ENCODE results near the gene COL27A1.

COL27A1 gene

GRCh38 chr9:114207845-114208244 is 52.5 kb downstream of the COL27A1 start:
- DNase-seq = no peak

DNA sequence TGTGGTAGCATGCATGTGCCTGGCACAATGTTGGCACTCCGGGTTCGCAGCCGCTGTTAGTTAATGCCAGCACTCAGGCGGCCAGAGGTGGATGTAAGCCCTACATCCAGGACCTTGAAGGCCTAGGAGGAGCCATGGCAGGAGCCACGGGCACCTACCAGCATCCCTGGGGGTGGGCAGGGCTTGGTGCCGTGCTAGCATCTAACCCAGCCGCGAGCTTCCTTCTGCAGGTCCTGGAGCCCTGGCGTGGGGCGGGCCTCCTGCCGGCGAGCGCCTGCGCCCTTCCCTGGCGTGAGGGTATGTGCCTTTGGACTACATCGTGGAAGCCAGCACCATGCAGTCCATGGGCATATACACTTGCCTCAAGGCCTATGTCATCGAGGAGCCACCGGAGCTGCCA is 53.8 kb downstream of the COL27A1 start:
- DNase-seq = no peak

GRCh38 chr9:114210136-114210535 is 54.8 kb downstream of the COL27A1 start:
- DNase-seq = no peak

- no peak for DNase-seq
Observed at GRCh38 chr9:114210691-114211276, 55.4 kb downstream of the COL27A1 start.

DNA sequence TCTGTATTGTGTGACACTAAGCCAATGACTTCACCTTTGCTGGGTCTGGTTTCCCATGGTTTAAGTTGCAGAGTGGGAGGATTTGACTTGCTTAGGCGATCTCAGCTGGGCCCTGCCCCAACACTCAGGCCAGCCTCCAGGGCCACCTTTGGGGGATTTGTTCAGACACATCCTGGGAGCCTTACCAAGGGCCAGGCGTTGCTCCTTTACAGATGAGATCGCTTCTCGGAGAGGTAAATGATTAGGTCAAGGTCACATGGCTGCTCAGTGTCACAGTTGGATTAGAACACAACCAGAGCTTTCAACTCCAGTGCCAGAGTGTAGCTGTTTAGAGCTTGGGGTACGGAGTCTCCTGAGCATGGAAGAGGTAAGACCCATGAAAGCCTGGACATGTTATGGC is 57.5 kb downstream of the COL27A1 start:
- DNase-seq = no peak

DNA sequence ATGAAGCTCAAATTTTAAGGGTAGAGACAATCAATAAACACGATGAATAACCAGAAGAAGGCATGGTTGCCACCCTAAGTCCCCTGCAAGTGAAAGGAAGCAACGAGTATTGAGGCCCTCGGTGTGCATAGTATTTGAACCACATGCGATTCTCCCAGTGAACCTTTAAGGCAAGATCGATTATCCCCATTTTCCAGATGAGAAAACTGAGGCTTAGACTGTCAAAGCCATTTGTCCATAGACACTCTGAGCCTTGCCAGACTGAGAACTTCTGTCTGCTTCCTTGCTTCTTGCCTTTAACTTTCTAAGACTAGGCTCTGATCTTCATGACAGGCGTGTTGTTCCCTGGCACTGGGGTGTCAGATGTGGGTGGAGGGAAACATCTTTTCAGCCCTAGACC is 58.2 kb downstream of the COL27A1 start:
- DNase-seq = no peak

DNA sequence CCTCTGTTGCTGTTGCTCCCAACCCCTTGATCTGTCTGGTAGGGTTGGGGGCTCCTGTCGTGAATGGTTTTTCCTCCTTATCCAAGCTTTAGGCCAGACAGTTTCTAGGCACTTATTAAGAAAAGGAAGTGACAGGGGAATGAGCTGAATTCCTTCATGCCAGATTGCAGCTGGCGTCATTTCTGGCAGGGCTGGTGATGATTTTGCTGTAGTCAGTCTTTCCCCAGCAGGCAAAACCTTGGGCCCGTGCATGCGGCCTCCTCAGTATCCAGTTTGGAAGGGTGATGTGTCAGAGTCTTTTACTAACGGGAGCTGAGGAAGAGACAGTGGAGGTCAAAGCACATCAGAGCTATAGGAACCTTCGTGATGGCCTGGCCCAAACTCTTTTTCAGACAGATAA is 58.8 kb downstream of the COL27A1 start:
- DNase-seq = no peak

- DNase-seq = no peak
Observed at GRCh38 chr9:114214686-114215414, 59.5 kb downstream of the COL27A1 start.

DNA sequence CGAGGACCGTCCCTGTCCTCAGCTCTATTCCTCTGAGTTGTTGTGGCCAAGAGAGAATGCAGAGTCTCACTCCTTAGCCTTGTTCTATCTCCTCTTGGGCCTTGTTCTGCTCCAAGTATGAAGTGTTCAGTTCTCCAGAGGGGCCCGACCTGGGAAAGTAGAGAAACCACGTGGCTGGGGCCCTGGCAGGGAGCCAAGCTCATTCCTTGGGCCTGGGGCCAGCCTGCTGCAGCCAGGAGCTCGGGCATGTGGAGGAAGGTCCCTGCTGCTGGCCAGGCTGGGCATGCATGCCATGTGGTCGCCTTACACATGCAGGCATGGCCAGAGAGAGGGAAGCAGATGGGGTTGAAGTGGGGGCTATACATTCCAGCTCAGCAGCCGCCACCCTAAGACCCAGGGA is 60.7 kb downstream of the COL27A1 start:
- no peak for DNase-seq

- DNase-seq = no peak
Observed at GRCh38 chr9:114216976-114217375, 61.6 kb downstream of the COL27A1 start.

DNA sequence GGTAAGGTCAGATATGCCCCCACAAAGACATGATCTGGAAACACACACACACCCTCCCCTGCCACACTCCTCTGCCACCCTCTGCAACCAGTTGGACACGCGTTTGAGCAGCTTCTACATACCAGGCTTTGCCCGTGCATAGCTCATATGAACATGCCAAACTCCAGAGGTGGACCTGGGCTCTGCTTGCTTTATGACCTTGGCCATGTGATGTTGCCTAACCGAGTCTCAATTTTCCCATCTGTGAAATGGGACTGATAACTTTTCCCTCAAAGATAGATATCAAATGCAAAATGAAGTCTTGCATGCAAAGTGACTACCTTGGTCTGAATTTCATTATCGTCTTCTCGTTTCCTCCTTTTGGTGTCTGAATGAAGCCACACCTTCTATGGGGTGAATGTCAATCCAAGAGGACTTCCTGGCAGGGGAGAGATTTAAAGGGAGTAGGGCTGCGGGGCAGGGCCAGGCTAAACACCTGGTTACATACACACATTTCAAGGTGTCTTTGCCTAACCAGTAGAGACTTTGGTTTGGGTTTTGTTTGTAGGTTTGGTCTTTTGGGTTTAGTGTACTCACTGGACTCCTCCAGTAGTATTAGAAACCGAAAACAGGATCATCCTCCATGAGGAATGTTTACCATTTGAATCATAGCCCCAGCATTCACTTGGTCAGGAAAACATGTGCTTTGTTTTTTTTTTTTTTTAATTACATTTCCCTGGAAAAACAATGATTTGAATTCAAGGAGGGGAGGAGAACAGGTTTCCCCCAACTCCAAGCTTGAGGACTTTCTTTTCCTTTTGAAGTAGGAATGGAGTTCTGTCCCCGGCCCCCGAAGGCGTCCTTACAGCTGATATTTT is 63.2 kb downstream of the COL27A1 start:
- no peak for DNase-seq

DNA sequence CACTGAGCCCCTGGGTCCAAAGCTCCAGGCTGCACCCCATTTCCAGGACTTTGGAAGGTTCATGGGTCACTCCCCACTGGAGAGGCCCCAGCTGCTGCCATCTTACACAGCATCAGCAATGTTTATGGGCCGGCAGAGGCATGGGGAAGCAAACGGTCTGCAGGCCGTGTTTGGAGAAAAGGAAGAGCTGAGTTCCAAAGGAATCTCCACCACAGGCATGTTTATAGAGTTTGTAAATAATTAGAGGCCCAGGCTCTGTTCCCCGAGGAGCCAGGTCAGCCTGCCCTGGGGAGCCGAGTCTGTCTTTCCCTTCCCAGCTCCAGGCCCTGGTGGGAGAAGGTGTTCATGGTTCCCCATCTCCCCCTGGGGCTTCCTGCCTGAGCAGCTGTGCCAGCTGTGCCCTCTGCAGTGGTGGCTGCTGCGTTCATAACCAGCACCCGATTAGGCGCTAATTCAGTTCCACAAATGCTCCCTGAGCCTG is 64.8 kb downstream of the COL27A1 start:
- no peak for DNase-seq

- no peak for DNase-seq
Observed at GRCh38 chr9:114221706-114222465, 66.5 kb downstream of the COL27A1 start.

GRCh38 chr9:114223564-114224246 is 68.4 kb downstream of the COL27A1 start:
- peak; percentile 42 for DNase-seq

DNA sequence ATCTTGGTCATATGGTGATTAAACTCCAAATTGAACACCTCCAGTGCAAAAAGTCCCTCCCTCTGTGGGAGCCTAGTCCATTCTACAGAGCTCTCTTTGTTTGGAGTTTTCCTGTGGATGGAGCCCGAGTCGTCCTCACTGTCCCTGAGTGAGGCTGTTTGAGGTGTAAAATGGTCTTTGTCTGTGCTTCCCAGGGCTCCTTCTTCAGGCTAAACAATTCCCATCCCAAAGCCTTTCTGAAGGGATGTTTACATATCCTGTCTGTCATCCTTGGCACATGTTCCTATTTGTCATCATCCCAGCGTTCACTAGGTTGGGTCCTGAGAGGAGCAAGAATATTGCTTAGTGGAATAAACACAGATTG is 68.9 kb downstream of the COL27A1 start:
- DNase-seq = no peak

DNA sequence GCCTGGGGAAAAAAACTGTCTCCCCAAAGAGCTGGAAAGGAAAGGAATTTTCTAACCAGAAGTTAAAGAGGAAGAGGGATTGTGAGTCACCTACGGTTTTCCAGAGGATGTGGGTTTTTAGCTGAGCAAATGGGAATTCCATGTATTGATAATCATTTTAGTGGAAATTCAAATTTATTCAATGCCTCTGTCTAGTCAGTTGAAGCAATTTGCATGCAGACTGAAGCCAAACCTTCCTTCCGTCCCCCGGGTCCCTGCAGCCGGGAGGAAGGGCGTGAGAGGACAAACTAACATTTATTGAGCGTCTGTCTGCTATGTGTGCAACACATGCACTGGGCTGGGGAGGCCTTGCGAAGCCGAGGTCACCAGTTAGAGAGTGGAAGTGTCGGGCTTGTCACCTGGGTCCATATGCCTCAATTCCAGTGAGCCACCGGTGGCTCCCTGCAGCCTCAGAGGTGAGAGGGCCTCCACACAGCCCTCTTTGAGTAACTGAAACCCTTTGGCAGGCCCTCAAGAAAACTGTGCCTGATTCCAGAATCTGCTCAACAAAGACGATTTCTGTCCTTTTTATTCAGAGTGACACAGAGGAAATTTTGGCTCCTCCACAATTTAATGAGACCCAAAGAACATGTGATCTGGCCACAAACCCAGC is 70.3 kb downstream of the COL27A1 start:
- no peak for DNase-seq

DNA sequence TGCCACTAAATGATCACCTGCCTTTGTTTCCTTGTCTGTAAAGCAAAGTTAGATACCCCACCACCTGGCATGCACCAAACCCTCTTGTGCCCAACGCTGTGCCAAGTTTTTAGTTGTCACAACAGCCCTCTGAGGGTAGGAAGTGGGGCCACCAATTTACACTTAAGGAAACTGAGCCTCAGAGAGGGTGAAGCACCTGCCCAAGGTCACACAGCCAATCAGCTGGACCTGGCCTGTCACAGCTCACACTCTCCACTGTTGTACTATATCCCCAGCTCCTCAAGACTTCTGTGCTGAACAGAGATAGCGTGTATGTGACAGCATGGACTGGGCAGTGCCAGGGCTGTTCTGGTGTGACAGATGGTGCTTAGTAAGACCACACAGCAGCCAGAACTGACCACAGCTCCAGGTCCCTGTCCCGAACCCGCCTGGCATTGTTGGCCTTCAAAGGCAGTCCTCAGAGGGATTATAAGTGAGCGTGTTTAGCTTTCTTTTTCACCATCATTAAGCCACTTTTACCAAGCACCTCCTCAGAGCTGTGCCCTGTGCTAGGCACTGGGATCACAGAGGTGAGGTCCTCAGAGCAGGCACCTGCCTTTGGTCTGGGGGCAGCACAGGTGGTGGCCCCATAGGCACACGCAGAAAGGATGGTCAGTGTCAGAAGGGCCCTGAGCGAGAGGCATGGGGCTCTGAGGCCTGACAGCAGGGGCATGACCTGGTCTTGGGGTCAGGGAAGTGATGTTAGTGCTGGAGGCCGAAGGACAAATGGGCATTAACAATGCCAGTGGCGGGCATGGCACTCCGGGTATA is 71.1 kb downstream of the COL27A1 start:
- no peak for DNase-seq

DNA sequence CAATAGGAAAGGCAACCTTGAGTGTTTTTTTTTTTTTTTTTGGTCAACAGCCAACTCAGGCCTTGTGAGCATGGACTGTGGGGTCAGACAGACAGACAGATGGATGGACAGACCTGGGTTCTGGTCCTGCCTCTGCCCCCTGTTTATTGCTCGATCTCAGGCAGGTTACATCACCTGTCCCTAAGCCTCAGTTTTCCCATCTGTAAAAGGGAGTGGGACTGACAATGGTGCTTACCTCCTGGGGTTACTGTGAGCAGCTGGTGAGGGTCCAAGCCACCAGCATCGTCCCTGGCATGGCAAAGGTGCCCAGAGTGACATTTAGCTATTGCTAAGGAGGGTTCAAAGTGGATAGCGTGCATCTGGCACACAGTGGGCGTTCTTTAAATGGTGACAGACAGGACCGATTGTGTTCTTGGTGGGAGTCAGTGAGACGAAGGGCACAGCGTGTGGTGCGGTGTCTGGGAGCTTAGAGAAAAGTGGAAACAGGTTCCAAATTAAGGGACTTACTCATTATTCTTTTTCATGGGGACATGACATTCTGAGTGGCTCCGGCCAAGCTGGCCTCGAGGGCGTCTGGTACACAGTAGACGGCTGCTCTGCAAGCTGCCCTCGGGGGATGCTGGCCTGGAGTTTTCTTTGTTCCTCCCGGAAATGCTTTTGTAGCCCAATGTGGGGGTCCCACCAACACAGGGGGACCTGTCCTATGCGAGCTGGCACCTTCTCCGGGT is 72.1 kb downstream of the COL27A1 start:
- no peak for DNase-seq

GRCh38 chr9:114228016-114228808 is 72.9 kb downstream of the COL27A1 start:
- DNase-seq = no peak
